ENCODE data around the gene RAB3IL1.

The RAB3IL1 gene

GRCh38 chr11:61862714-61863547 lies 54.4 kb downstream of the RAB3IL1 start:
- Histone ChIP-seq H2AFZ (ENCODE audit: low read length, unreplicated experiment) (no peak overlapping the region), H3K27me3 (ENCODE audit: insufficient read depth, low read length) (no peaks in the 10 kb centered on the region), H3K4me3 (ENCODE audit: low read depth, low read length) (no peak overlapping the region), H3K79me2 (ENCODE audit: control insufficient read depth, insufficient read depth, low read length, unreplicated experiment) (no peaks in the 10 kb centered on the region), H3K4me1 (ENCODE audit: control insufficient read depth, insufficient read depth, low read length, unreplicated experiment) (no peaks in the 10 kb centered on the region), H3K36me3 (ENCODE audit: insufficient read depth, low read length) (no peaks in the 10 kb centered on the region), H3K27ac (ENCODE audit: low read depth, low read length) (no peak overlapping the region)

- no peak overlapping the region for H2AFZ ChIP-seq (ENCODE audit: low read length, unreplicated experiment)
- no peaks in the 10 kb centered on the region for H3K79me2 ChIP-seq (ENCODE audit: control insufficient read depth, insufficient read depth, low read length, unreplicated experiment)
- H3K27me3 ChIP-seq (ENCODE audit: insufficient read depth, low read length): no peaks in the 10 kb centered on the region
- H3K27ac ChIP-seq (ENCODE audit: low read depth, low read length): no peak overlapping the region
- H3K4me1 ChIP-seq (ENCODE audit: control insufficient read depth, insufficient read depth, low read length, unreplicated experiment): no peaks in the 10 kb centered on the region
- no peak overlapping the region for H3K4me3 ChIP-seq (ENCODE audit: low read depth, low read length)
- no peaks in the 10 kb centered on the region for H3K36me3 ChIP-seq (ENCODE audit: insufficient read depth, low read length)
Observed at GRCh38 chr11:61861634-61862033, 55.7 kb downstream of the RAB3IL1 start.

GRCh38 chr11:61860054-61860903 lies 57.1 kb downstream of the RAB3IL1 start:
- Histone ChIP-seq H3K27me3 (ENCODE audit: insufficient read depth, low read length) (no peaks in the 10 kb centered on the region), H3K36me3 (ENCODE audit: insufficient read depth, low read length) (no peaks in the 10 kb centered on the region), H3K4me3 (ENCODE audit: low read depth, low read length) (no peak overlapping the region), H2AFZ (ENCODE audit: low read length, unreplicated experiment) (no peak overlapping the region), H3K79me2 (ENCODE audit: control insufficient read depth, insufficient read depth, low read length, unreplicated experiment) (no peaks in the 10 kb centered on the region), H3K27ac (ENCODE audit: low read depth, low read length) (no peak overlapping the region), H3K4me1 (ENCODE audit: control insufficient read depth, insufficient read depth, low read length, unreplicated experiment) (no peaks in the 10 kb centered on the region)

- no peak overlapping the region for H3K27ac ChIP-seq (ENCODE audit: low read depth, low read length)
- H3K36me3 ChIP-seq (ENCODE audit: insufficient read depth, low read length): no peaks in the 10 kb centered on the region
- H3K4me3 ChIP-seq (ENCODE audit: low read depth, low read length): no peak overlapping the region
- H3K27me3 ChIP-seq (ENCODE audit: insufficient read depth, low read length): no peaks in the 10 kb centered on the region
- H3K4me1 ChIP-seq (ENCODE audit: control insufficient read depth, insufficient read depth, low read length, unreplicated experiment): no peaks in the 10 kb centered on the region
- H2AFZ ChIP-seq (ENCODE audit: low read length, unreplicated experiment): no peak overlapping the region
- H3K79me2 ChIP-seq (ENCODE audit: control insufficient read depth, insufficient read depth, low read length, unreplicated experiment): no peaks in the 10 kb centered on the region
Observed at GRCh38 chr11:61855939-61856680, 61.3 kb downstream of the RAB3IL1 start.

- H2AFZ ChIP-seq (ENCODE audit: low read length, unreplicated experiment): no peak overlapping the region
- no peaks in the 10 kb centered on the region for H3K79me2 ChIP-seq (ENCODE audit: control insufficient read depth, insufficient read depth, low read length, unreplicated experiment)
- H3K4me1 ChIP-seq (ENCODE audit: control insufficient read depth, insufficient read depth, low read length, unreplicated experiment): no peaks in the 10 kb centered on the region
- no peaks in the 10 kb centered on the region for H3K36me3 ChIP-seq (ENCODE audit: insufficient read depth, low read length)
- no peaks in the 10 kb centered on the region for H3K27me3 ChIP-seq (ENCODE audit: insufficient read depth, low read length)
- H3K27ac ChIP-seq (ENCODE audit: low read depth, low read length): no peak overlapping the region
- no peak overlapping the region for H3K4me3 ChIP-seq (ENCODE audit: low read depth, low read length)
Observed at GRCh38 chr11:61854966-61855714, 62.2 kb downstream of the RAB3IL1 start.

- H3K27ac ChIP-seq (ENCODE audit: low read depth, low read length): no peak overlapping the region
- no peak overlapping the region for H2AFZ ChIP-seq (ENCODE audit: low read length, unreplicated experiment)
- H3K36me3 ChIP-seq (ENCODE audit: insufficient read depth, low read length): no peaks in the 10 kb centered on the region
Observed at GRCh38 chr11:61854206-61854895, 63.0 kb downstream of the RAB3IL1 start.

GRCh38 chr11:61853698-61854169 lies 63.6 kb downstream of the RAB3IL1 start:
- Histone ChIP-seq H3K4me3 (ENCODE audit: low read depth, low read length) (no peak overlapping the region), H3K27ac (ENCODE audit: low read depth, low read length) (no peak overlapping the region), H3K27me3 (ENCODE audit: insufficient read depth, low read length) (no peaks in the 10 kb centered on the region), H2AFZ (ENCODE audit: low read length, unreplicated experiment) (no peak overlapping the region), H3K79me2 (ENCODE audit: control insufficient read depth, insufficient read depth, low read length, unreplicated experiment) (no peaks in the 10 kb centered on the region), H3K36me3 (ENCODE audit: insufficient read depth, low read length) (peaks cover under 1% of the 10 kb centered on the region; the same call in 1 of the 2 replicates), H3K4me1 (ENCODE audit: control insufficient read depth, insufficient read depth, low read length, unreplicated experiment) (no peaks in the 10 kb centered on the region)

More at GRCh38 chr11:61854206-61854895, 63.0 kb downstream of the RAB3IL1 start:
- no peaks in the 10 kb centered on the region for H3K27me3 ChIP-seq (ENCODE audit: insufficient read depth, low read length)
- H3K79me2 ChIP-seq (ENCODE audit: control insufficient read depth, insufficient read depth, low read length, unreplicated experiment): no peaks in the 10 kb centered on the region
- H3K4me3 ChIP-seq (ENCODE audit: low read depth, low read length): no peak overlapping the region
- no peaks in the 10 kb centered on the region for H3K4me1 ChIP-seq (ENCODE audit: control insufficient read depth, insufficient read depth, low read length, unreplicated experiment)

GRCh38 chr11:61851900-61852295 lies 65.5 kb downstream of the RAB3IL1 start:
- H3K4me1 ChIP-seq (ENCODE audit: control insufficient read depth, insufficient read depth, low read length, unreplicated experiment): no peaks in the 10 kb centered on the region
- H3K36me3 ChIP-seq (ENCODE audit: insufficient read depth, low read length): peaks cover 15% of the 10 kb centered on the region

GRCh38 chr11:61851113-61851899 lies 66.1 kb downstream of the RAB3IL1 start:
- H3K4me3 ChIP-seq (ENCODE audit: low read depth, low read length): no peak overlapping the region
- no peaks in the 10 kb centered on the region for H3K79me2 ChIP-seq (ENCODE audit: control insufficient read depth, insufficient read depth, low read length, unreplicated experiment)
- peaks cover 15% of the 10 kb centered on the region for H3K36me3 ChIP-seq (ENCODE audit: insufficient read depth, low read length)
- no peak overlapping the region for H3K27ac ChIP-seq (ENCODE audit: low read depth, low read length)
- no peaks in the 10 kb centered on the region for H3K4me1 ChIP-seq (ENCODE audit: control insufficient read depth, insufficient read depth, low read length, unreplicated experiment)
- H2AFZ ChIP-seq (ENCODE audit: low read length, unreplicated experiment): no peak overlapping the region
- no peaks in the 10 kb centered on the region for H3K27me3 ChIP-seq (ENCODE audit: insufficient read depth, low read length)

More at GRCh38 chr11:61851900-61852295, 65.5 kb downstream of the RAB3IL1 start:
- Histone ChIP-seq H2AFZ (ENCODE audit: low read length, unreplicated experiment) (no peak overlapping the region), H3K79me2 (ENCODE audit: control insufficient read depth, insufficient read depth, low read length, unreplicated experiment) (no peaks in the 10 kb centered on the region), H3K27me3 (ENCODE audit: insufficient read depth, low read length) (no peaks in the 10 kb centered on the region), H3K27ac (ENCODE audit: low read depth, low read length) (no peak overlapping the region), H3K4me3 (ENCODE audit: low read depth, low read length) (no peak overlapping the region)
